PC-9 (cell line): ENCODE measurements around the gene PDE10A.

Source experiments
- EZH2 ChIP-seq: fragments of 200-600 bp; sonication (generic); IDR thresholded peaks from 2 replicates; pipeline ENCODE4 v1.8.0; 2017; ENCODE audit warnings: antibody characterized with exemption, low read depth
- TF ChIP-seq, protein P1 (sequence below): fragments of 200-600 bp; sonication (generic); conservative IDR thresholded peaks from 2 replicates; pipeline ENCODE4 v1.6.1; 2017; ENCODE audit warnings: mixed run types, antibody characterized with exemption, mild to moderate bottlenecking, moderate library complexity

DNA sequence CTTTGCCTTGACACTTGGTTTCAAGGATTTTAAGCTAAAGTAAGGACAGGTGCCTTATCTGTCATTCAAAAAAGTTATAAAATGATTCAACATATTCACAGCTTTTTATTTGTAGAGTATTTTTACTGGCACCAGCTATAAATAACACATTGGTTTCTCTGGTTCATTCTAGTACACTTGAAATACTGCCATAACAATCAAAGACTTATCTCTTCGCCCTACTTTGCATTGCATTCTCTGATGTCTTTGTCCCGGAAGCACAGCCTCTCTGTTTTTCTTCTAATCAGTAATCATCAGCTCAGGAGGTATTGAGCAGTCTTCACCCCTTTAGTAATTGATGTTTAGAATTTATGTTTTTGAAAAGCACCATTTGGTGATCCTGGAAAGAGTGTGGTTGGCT is 156.4 kb downstream of the PDE10A start:
- TF ChIP-seq, protein P1, sequence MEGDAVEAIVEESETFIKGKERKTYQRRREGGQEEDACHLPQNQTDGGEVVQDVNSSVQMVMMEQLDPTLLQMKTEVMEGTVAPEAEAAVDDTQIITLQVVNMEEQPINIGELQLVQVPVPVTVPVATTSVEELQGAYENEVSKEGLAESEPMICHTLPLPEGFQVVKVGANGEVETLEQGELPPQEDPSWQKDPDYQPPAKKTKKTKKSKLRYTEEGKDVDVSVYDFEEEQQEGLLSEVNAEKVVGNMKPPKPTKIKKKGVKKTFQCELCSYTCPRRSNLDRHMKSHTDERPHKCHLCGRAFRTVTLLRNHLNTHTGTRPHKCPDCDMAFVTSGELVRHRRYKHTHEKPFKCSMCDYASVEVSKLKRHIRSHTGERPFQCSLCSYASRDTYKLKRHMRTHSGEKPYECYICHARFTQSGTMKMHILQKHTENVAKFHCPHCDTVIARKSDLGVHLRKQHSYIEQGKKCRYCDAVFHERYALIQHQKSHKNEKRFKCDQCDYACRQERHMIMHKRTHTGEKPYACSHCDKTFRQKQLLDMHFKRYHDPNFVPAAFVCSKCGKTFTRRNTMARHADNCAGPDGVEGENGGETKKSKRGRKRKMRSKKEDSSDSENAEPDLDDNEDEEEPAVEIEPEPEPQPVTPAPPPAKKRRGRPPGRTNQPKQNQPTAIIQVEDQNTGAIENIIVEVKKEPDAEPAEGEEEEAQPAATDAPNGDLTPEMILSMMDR, result no peak
- TF ChIP-seq EZH2, result no peak
